SK-N-SH (cell line): Measurements from ENCODE around the gene MNT.

ENCODE experiments used
- CHD2 ChIP-seq: fragments of 150-350 bp; IDR thresholded peaks from 2 replicates; pipeline ENCODE4 v1.6.1; 2018; ENCODE audit warnings: low read length; ENCODE audit not compliant: partially characterized antibody
- CTCF ChIP-seq: fragments of 200-600 bp; sonication (generic); IDR thresholded peaks from 2 replicates; pipeline ENCODE4 v1.6.1; 2017; ENCODE audit warnings: antibody characterized with exemption, mild to moderate bottlenecking, moderate library complexity
- EZH2phosphoT487 ChIP-seq: fragments of 200-600 bp; sonication (generic); IDR thresholded peaks from 2 replicates; pipeline ENCODE4 v1.6.1; 2017; ENCODE audit warnings: low read depth, mixed run types, mild to moderate bottlenecking, antibody characterized with exemption, moderate library complexity, borderline replicate concordance
- GABPA ChIP-seq: IDR thresholded peaks from 2 replicates; pipeline ENCODE4 v1.4.0; 2012; ENCODE audit warnings: low read depth, mild to moderate bottlenecking
- MEF2A ChIP-seq: IDR thresholded peaks from 2 replicates; pipeline ENCODE4 v1.4.0; 2012; ENCODE audit warnings: low read depth, borderline replicate concordance
- PBX3 ChIP-seq: IDR thresholded peaks from 2 replicates; pipeline ENCODE4; 2012
- REST ChIP-seq: IDR thresholded peaks from 2 replicates; pipeline ENCODE4 v1.6.1; 2012; ENCODE audit warnings: mild to moderate bottlenecking, low read depth, low read length, moderate library complexity
- SIN3A ChIP-seq: IDR thresholded peaks from 2 replicates; pipeline ENCODE4 v1.6.1; 2012; ENCODE audit warnings: low read depth, mild to moderate bottlenecking, low read length, moderate library complexity, borderline replicate concordance
- YY1 ChIP-seq: IDR thresholded peaks from 2 replicates; pipeline ENCODE4 v1.4.0; 2012; ENCODE audit warnings: low read depth, mild to moderate bottlenecking
- ZBTB33 ChIP-seq: IDR thresholded peaks from 2 replicates; pipeline ENCODE4 v1.4.0; 2012; ENCODE audit warnings: low read depth, borderline replicate concordance

- TF ChIP-seq CTCF (no peak), YY1 (no peak), SIN3A (no peak), EZH2phosphoT487 (no peak), GABPA (no peak), ZBTB33 (no peak), REST (no peak), CHD2 (no peak), PBX3 (no peak), MEF2A (no peak)
These were observed 26.1 kb downstream of the MNT start for GRCh38 chr17:2374549-2375285.
